Esophagus muscularis mucosa (tissue), 4 donors: Measurements from ENCODE around the gene ANKS1B. TPM values are rescaled to one million over a fixed set of nuclear protein-coding genes. Genes with fewer than 3 reads are reported as not detected.

Experiments used
- DNase-seq: peaks from one replicate; pipeline ENCODE4 v3.0.0-alpha.2; 2017; ENCODE audit errors: extremely low spot score
- H3K27ac ChIP-seq, 4 donors: fragments of 200-600 bp; sonication (generic); replicated peaks in 1 of 4; 1 replicate in 3 of 4; 2 replicates in 1 of 4; pipeline ENCODE4 v1.5.1; 2016 to 2019; ENCODE audit warnings: mild to moderate bottlenecking in 1 of 4
- H3K27me3 ChIP-seq, 4 donors: fragments of 200-600 bp; sonication (generic); one replicate each; pipeline versions ENCODE4 v1.5.1 to v1.6.0; 2016 to 2019
- H3K36me3 ChIP-seq, 4 donors: fragments of 200-600 bp; sonication (generic); one replicate each; pipeline ENCODE4 v1.5.1; 2016 to 2019
- H3K4me1 ChIP-seq, 4 donors: fragments of 200-600 bp; sonication (generic); one replicate each; pipeline ENCODE4 v1.5.1; 2016 to 2019
- H3K4me3 ChIP-seq, 4 donors: fragments of 200-600 bp; sonication (generic); 1 replicate in 2 of 4; 2 replicates in 2 of 4; pipeline ENCODE4 v1.5.1; 2016 to 2019; ENCODE audit warnings: mild to moderate bottlenecking in 4 of 4, moderate library complexity in 1 of 4
- H3K9me3 ChIP-seq, 4 donors: fragments of 200-600 bp; sonication (generic); 1 replicate in 3 of 4; 2 replicates in 1 of 4; pipeline ENCODE4 v1.5.1; 2016 to 2019
- EP300 ChIP-seq: sonication (generic); formaldehyde crosslinking; IDR thresholded peaks from one replicate; pipeline ENCODE4 v1.6.1; 2017; ENCODE audit warnings: antibody characterized with exemption
- POLR2A ChIP-seq: fragments of 450-650 bp; IDR thresholded peaks from one replicate; pipeline ENCODE4 v1.6.1; 2017; ENCODE audit warnings: antibody characterized with exemption, moderate library complexity, mild to moderate bottlenecking, low read depth
- POLR2AphosphoS5 ChIP-seq, 2 donors: sonication (generic); formaldehyde crosslinking; IDR thresholded peaks; one replicate each; pipeline ENCODE4 v1.6.1; 2017; ENCODE audit warnings: antibody characterized with exemption in 2 of 2
- WGBS: methylation state at CpG from one replicate; pipeline ENCODE4 v1.1.5; 2018; 5-methylcytosine and 5-hydroxymethylcytosine counted together
- intact Hi-C: fragments of 100-400 bp; cut with DNase I; formaldehyde crosslinking; loops from one replicate; pipeline ENCODE4 v1.15.1; 2023
- total RNA-seq, 4 donors: library from RNA; depleted of rRNA; stranded (reverse); fragments of >200 nt; gene quantifications; one replicate each; pipeline versions ENCODE4 v1.1.0 to v1.2.1, GENCODE V29; 2016
- TF ChIP-seq, protein P1 (sequence below), 3 experiments: fragments of 200-600 bp in 2 of 3; fragments of 450-650 bp in 1 of 3; sonication (generic) in 2 of 3; IDR thresholded peaks; one replicate each; pipeline ENCODE4 v1.5.1; 2017 to 2019; ENCODE audit warnings: antibody characterized with exemption in 3 of 3, mild to moderate bottlenecking in 2 of 3, moderate library complexity in 1 of 3

Gene ANKS1B
- total RNA-seq, 4 donors from 2014 or later = 20.4 to 28.7 (median 21.6) TPM

DNA sequence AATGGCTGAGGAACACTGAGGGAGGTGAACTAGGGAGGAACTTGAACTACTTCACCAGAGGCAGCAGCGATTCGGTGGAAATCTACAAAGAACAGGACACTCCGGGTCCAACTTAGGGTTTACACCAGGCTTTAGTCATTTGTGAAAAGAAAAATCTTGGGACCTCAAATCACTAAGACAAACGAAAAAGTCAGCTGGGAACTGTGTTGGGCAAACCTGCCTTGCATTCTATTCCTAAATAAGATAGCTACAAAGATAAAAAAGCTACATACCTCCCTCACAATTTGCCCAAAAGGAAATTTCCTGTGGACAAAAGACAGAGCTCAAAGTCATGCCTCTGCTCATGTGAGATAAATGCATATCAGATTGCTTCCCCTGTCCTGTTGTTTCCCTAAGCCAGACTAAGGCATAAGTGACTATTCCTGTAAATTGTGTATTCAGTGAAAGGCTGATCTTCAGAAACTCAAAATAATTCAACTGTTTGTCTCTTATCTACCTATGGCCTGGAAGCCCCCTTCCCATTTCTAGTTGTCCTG lies 1233.1 kb downstream of the ANKS1B start:
- WGBS = 92% methylated on average over 4 of the region's 4 CpGs
- Histone ChIP-seq H3K36me3 (peaks cover 0 to 20% (median 6%) of the 10 kb centered on the region in 4 donors), H3K9me3 (no peaks in the 10 kb centered on the region), H3K4me1 (no peaks in the 10 kb centered on the region), H3K4me3 (no peak overlapping the region), H3K27me3 (no peaks in the 10 kb centered on the region), H3K27ac (no peak overlapping the region)
- intact Hi-C loops = no loop called here
- no peak for DNase-seq
- no peak for TF ChIP-seq POLR2A
- TF ChIP-seq POLR2AphosphoS5 (IDR thresholded peaks at IDR 0.05) = no peak
- no peak for TF ChIP-seq EP300
- TF ChIP-seq, protein P1, sequence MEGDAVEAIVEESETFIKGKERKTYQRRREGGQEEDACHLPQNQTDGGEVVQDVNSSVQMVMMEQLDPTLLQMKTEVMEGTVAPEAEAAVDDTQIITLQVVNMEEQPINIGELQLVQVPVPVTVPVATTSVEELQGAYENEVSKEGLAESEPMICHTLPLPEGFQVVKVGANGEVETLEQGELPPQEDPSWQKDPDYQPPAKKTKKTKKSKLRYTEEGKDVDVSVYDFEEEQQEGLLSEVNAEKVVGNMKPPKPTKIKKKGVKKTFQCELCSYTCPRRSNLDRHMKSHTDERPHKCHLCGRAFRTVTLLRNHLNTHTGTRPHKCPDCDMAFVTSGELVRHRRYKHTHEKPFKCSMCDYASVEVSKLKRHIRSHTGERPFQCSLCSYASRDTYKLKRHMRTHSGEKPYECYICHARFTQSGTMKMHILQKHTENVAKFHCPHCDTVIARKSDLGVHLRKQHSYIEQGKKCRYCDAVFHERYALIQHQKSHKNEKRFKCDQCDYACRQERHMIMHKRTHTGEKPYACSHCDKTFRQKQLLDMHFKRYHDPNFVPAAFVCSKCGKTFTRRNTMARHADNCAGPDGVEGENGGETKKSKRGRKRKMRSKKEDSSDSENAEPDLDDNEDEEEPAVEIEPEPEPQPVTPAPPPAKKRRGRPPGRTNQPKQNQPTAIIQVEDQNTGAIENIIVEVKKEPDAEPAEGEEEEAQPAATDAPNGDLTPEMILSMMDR (IDR thresholded peaks at IDR 0.05) = no peak

DNA sequence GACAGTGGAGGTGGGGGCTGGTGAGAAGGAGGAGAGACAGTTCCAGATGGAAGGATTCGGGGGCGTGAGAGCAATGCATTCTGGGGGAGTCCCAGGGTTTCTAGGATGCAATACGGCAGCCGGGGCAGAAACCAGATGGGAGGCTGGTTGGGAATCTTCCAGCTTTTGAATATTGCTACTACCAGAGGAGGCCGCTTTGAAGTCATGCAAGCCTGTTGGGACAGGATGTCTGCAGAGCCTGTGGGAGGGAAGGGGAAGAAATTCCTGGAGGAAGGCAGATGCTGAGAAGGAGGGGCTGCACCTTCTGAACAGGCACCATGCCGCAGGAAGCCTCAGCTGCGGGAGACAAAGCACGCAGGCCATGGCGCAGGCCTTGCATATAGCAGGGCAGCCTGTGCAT lies 1234.2 kb downstream of the ANKS1B start:
- H3K4me3 ChIP-seq = no peak overlapping the region
- H3K9me3 ChIP-seq = no peaks in the 10 kb centered on the region
- peaks cover 0 to 10% (median 8%) of the 10 kb centered on the region in 4 donors for H3K4me1 ChIP-seq
- no peak overlapping the region for H3K27ac ChIP-seq
- WGBS = 78% methylated on average over 9 of the region's 9 CpGs
- H3K27me3 ChIP-seq = peaks cover 0 to 10% (median 0%) of the 10 kb centered on the region in 4 donors
- peaks cover 0 to 20% (median 6%) of the 10 kb centered on the region in 4 donors for H3K36me3 ChIP-seq
- intact Hi-C loops = no loop called here
- TF ChIP-seq POLR2A (no peak), POLR2AphosphoS5 (IDR thresholded peaks at IDR 0.05) (no peak), EP300 (no peak)
- TF ChIP-seq, protein P1 (IDR thresholded peaks at IDR 0.05) = no peak
- no peak for DNase-seq

DNA sequence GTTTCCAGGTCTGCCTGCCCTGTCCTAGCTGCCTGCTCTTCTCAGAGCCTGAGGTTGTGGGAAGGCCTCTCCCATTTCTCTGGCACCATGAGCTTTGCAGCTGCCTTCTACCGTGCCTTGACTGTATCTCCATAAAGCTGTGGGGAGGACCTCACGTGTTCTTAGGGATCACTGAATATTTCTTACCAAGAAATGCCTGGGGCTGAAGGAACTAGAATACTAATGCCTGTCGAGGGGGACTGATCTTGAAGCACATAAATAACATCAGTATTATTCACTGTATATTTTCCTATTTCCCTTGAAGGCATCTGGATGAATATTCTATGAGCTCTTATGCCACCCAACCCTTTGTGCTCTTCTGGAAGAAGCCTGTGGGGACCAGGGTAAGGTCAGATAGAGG lies 1236.3 kb downstream of the ANKS1B start:
- no peak for DNase-seq
- TF ChIP-seq EP300 (no peak), POLR2AphosphoS5 (IDR thresholded peaks at IDR 0.05) (no peak), POLR2A (no peak)
- TF ChIP-seq, protein P1 (IDR thresholded peaks at IDR 0.05) = no peak
- Histone ChIP-seq H3K27me3 (peaks cover 0 to 10% (median 0%) of the 10 kb centered on the region in 4 donors), H3K4me1 (peaks cover 0 to 13% (median 10%) of the 10 kb centered on the region in 4 donors), H3K4me3 (no peak overlapping the region), H3K36me3 (peaks cover 0 to 20% (median 6%) of the 10 kb centered on the region in 4 donors), H3K27ac (no peak overlapping the region), H3K9me3 (no peaks in the 10 kb centered on the region)
- 86% methylated on average over 3 of the region's 3 CpGs for WGBS
- intact Hi-C loops = no loop called here

DNA sequence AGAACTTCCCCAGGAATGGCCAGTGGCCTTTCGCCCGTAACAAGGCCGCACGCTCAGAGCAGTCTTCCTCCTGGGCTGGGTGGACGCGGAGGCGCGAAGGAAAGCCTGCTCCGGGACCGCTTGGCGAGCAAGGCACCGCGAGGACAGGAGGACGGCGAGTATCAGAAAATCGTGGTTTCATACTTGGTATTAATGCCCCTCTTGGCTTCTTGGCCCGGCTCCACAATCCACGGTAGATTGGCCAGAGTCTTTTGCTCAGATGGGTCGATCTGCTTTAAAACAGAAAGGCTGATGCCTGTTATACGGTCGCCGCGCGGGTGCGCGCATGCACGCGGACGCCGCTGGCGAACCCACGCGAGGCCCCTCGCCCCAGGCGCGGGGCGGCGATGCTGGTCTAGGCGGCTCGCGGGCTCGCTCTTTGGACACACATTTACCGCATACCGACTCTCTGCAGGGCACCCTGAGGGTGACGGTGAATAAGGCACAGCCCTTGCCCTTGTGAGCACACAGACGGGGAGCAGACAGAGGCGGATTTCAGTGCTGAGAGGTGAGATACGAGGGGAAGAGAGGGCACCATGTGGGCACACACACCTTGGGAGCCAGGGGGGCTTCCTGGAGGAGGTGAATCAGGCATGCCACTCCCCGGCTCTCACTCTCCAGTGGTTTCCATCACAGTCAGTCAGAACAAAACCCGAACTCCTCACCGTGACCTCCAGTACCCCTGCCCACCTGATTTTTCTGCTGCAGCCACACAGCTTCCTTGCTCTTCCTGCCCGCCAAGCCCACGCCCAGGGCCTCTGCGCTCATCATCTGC lies 1239.0 kb downstream of the ANKS1B start:
- TF ChIP-seq EP300 = no peak
- TF ChIP-seq POLR2A = no peak
- TF ChIP-seq POLR2AphosphoS5 (IDR thresholded peaks at IDR 0.05) = no peak
- TF ChIP-seq, protein P1 (IDR thresholded peaks at IDR 0.05) = no peak
- intact Hi-C loops = no loop called here
- Histone ChIP-seq H3K4me3 (peak overlapping the region; percentile 48 to 54 (median 50)), H3K9me3 (no peaks in the 10 kb centered on the region), H3K27me3 (peaks cover 0 to 10% (median 0%) of the 10 kb centered on the region in 4 donors), H3K36me3 (peaks cover 0 to 14% (median 3%) of the 10 kb centered on the region in 4 donors), H3K27ac (no peak overlapping the region), H3K4me1 (peaks cover 0 to 13% (median 10%) of the 10 kb centered on the region in 4 donors)
- 12% methylated on average over 40 of the region's 54 CpGs for WGBS
- DNase-seq = peak; percentile 84
